GM23248 (cell line): Measurements from ENCODE around the gene DISP2. TPM values are rescaled to one million over a fixed set of nuclear protein-coding genes. Genes with fewer than 3 reads are reported as not detected.
A peak's percentile ranks its signal among the peaks of the same experiment; 100 is the strongest.

Experiments used
- DNase-seq: peaks from one replicate; pipeline ENCODE4 v3.0.0-alpha.2; 2015
- H2AFZ ChIP-seq: fragments of 200-600 bp; sonication (generic); 2 replicates; pipeline ENCODE4 v1.6.1; 2016; ENCODE audit warnings: antibody characterized with exemption
- H3F3A ChIP-seq: fragments of 200-600 bp; sonication (generic); 2 replicates; pipeline ENCODE4 v1.6.1; 2016; ENCODE audit warnings: mild to moderate bottlenecking, antibody characterized with exemption, mixed run types; ENCODE audit not compliant: insufficient read depth
- H3K27ac ChIP-seq: fragments of 200-600 bp; sonication (generic); 2 replicates; pipeline ENCODE4 v1.5.1; 2016; ENCODE audit warnings: mild to moderate bottlenecking
- H3K27me3 ChIP-seq: fragments of 200-600 bp; sonication (generic); replicated peaks from 2 replicates; pipeline ENCODE4 v1.6.1; 2016; ENCODE audit warnings: mild to moderate bottlenecking; ENCODE audit not compliant: insufficient read depth
- H3K36me3 ChIP-seq: fragments of 200-600 bp; sonication (generic); 2 replicates; pipeline ENCODE4 v1.6.1; 2016; ENCODE audit warnings: low read depth, mild to moderate bottlenecking
- H3K4me1 ChIP-seq: fragments of 200-600 bp; sonication (generic); 2 replicates; pipeline ENCODE4 v1.6.1; 2016; ENCODE audit warnings: mild to moderate bottlenecking; ENCODE audit not compliant: insufficient read depth
- H3K4me2 ChIP-seq: fragments of 200-600 bp; sonication (generic); one replicate; pipeline ENCODE4 v1.6.1; 2016; ENCODE audit warnings: mild to moderate bottlenecking; ENCODE audit not compliant: unreplicated experiment
- H3K4me3 ChIP-seq: fragments of 200-600 bp; sonication (generic); 2 replicates; pipeline ENCODE4 v1.5.1; 2016; ENCODE audit warnings: mild to moderate bottlenecking
- H3K79me2 ChIP-seq: fragments of 200-600 bp; sonication (generic); 2 replicates; pipeline ENCODE4 v1.6.1; 2016; ENCODE audit warnings: mild to moderate bottlenecking; ENCODE audit not compliant: insufficient read depth
- H3K9ac ChIP-seq: fragments of 200-600 bp; sonication (generic); 2 replicates; pipeline ENCODE4 v1.6.1; 2016; ENCODE audit warnings: mild to moderate bottlenecking
- H3K9me2 ChIP-seq: fragments of 200-600 bp; sonication (generic); 2 replicates; pipeline ENCODE4 v1.6.1; 2016; ENCODE audit warnings: mixed run types, mild to moderate bottlenecking, moderate library complexity; ENCODE audit not compliant: insufficient read depth
- H3K9me3 ChIP-seq: fragments of 200-600 bp; sonication (generic); one replicate; pipeline ENCODE4 v1.6.1; 2017; ENCODE audit warnings: low read depth
- H4K20me1 ChIP-seq: fragments of 200-600 bp; sonication (generic); 2 replicates; pipeline ENCODE4 v1.6.0; 2016; ENCODE audit not compliant: insufficient read depth
- EZH2 ChIP-seq: fragments of 200-600 bp; sonication (generic); IDR thresholded peaks from 2 replicates; pipeline ENCODE4 v1.6.1; 2018; ENCODE audit warnings: antibody characterized with exemption, mild to moderate bottlenecking; ENCODE audit not compliant: insufficient read depth, poor library complexity, severe bottlenecking
- EZH2phosphoT487 ChIP-seq: fragments of 200-600 bp; sonication (generic); IDR thresholded peaks from 2 replicates; pipeline ENCODE4 v1.6.1; 2018; ENCODE audit warnings: antibody characterized with exemption, moderate library complexity, mild to moderate bottlenecking, low read depth; ENCODE audit not compliant: insufficient read depth
- WGBS, 2 experiments: methylation state at CpG; one replicate each; pipeline ENCODE4 v1.1.6; 2015 to 2017; ENCODE audit warnings: low lambda C conversion rate in 2 of 2, low coverage in 1 of 2; ENCODE audit errors: missing lambda C conversion rate in 2 of 2; 5-methylcytosine and 5-hydroxymethylcytosine counted together
- in situ Hi-C: fragments of 300-500 bp; cut with MboI; formaldehyde crosslinking; loops from 2 replicates; pipeline ENCODE4 v1.15.0; 2020
- polyA plus RNA-seq: library from polyadenylated mRNA; unstranded; fragments of >200 nt; fragmentation: Nextera tagmentation; extraction: Ambion mirVana; gene quantifications from 2 replicates; pipeline ENCODE4 v1.2.1, GENCODE V29; 2016
- total RNA-seq: library from RNA; depleted of rRNA; stranded (reverse); fragments of >200 nt; shearing (Covaris generic); gene quantifications from 2 replicates; pipeline ENCODE4 v1.2.3, GENCODE V29; 2014

Gene DISP2
- total and polyA plus RNA-seq, 2 experiments from 2014 or later, result 0.11 to 0.51 TPM

- Histone ChIP-seq H2AFZ (no peak overlapping the region), H3K27ac (no peak overlapping the region), H3K79me2 (no peaks in the 10 kb centered on the region), H3K9me3 (no peaks in the 10 kb centered on the region), H3F3A (peaks cover 14% of the 10 kb centered on the region), H3K4me2 (no peak overlapping the region), H3K9me2 (no peaks in the 10 kb centered on the region), H3K9ac (no peak overlapping the region), H3K4me3 (no peak overlapping the region), H4K20me1 (no peaks in the 10 kb centered on the region), H3K36me3 (no peaks in the 10 kb centered on the region), H3K4me1 (peaks cover 27% of the 10 kb centered on the region), H3K27me3 (no peaks in the 10 kb centered on the region)
- 76 to 82% methylated on average over 3 of the region's 3 CpGs for WGBS, 2 experiments
- in situ Hi-C loops, result no loop called here
- no peak for DNase-seq
- TF ChIP-seq EZH2phosphoT487 (no peak), EZH2 (no peak)
These were observed 41.1 kb upstream of the DISP2 start for GRCh38 chr15:40316931-40317330.

GRCh38 chr15:40317580-40317979, 40.4 kb upstream of the DISP2 start:
- Histone ChIP-seq H3K4me2 (no peak overlapping the region), H3K27me3 (no peaks in the 10 kb centered on the region), H4K20me1 (no peaks in the 10 kb centered on the region), H3K4me1 (peaks cover 27% of the 10 kb centered on the region), H3K36me3 (no peaks in the 10 kb centered on the region), H3K27ac (no peak overlapping the region), H3K4me3 (no peak overlapping the region), H2AFZ (no peak overlapping the region), H3K9ac (no peak overlapping the region), H3K9me3 (no peaks in the 10 kb centered on the region), H3K79me2 (no peaks in the 10 kb centered on the region), H3K9me2 (no peaks in the 10 kb centered on the region), H3F3A (peaks cover 15% of the 10 kb centered on the region)
- in situ Hi-C loops, result no loop called here
- WGBS, 2 experiments, result 68 to 74% methylated on average over 4 of the region's 4 CpGs
- no peak for TF ChIP-seq EZH2
- TF ChIP-seq EZH2phosphoT487, result no peak
- no peak for DNase-seq

GRCh38 chr15:40320409-40320808, 37.6 kb upstream of the DISP2 start:
- WGBS, 2 experiments, result 62 to 100% methylated on average over 1 of the region's 1 CpG
- in situ Hi-C loops, result no loop called here
- DNase-seq, result no peak

GRCh38 chr15:40320931-40321371, 37.1 kb upstream of the DISP2 start:
- peaks cover 8% of the 10 kb centered on the region; the same call in 1 of the 2 replicates for H3F3A ChIP-seq
- no peak overlapping the region for H3K4me2 ChIP-seq
- in situ Hi-C loops, result no loop called here
- DNase-seq, result peak; percentile 81
- peaks cover 16% of the 10 kb centered on the region for H3K79me2 ChIP-seq
- H3K4me3 ChIP-seq, result no peak overlapping the region
- H4K20me1 ChIP-seq, result no peaks in the 10 kb centered on the region
- 0 to 6% methylated on average over 2 of the region's 2 CpGs for WGBS, 2 experiments
- H3K36me3 ChIP-seq, result no peaks in the 10 kb centered on the region
- no peak for TF ChIP-seq EZH2
- no peak overlapping the region for H2AFZ ChIP-seq
- H3K9ac ChIP-seq, result no peak overlapping the region
- no peak overlapping the region for H3K27ac ChIP-seq
- H3K9me2 ChIP-seq, result no peaks in the 10 kb centered on the region
- H3K4me1 ChIP-seq, result peaks cover 11% of the 10 kb centered on the region
- H3K9me3 ChIP-seq, result no peaks in the 10 kb centered on the region
- no peaks in the 10 kb centered on the region for H3K27me3 ChIP-seq

More at GRCh38 chr15:40320409-40320808, 37.6 kb upstream of the DISP2 start:
- peaks cover 11% of the 10 kb centered on the region; the same call in 1 of the 2 replicates for H3K79me2 ChIP-seq
- TF ChIP-seq EZH2 (no peak), EZH2phosphoT487 (no peak)
- no peaks in the 10 kb centered on the region for H4K20me1 ChIP-seq
- H3K4me2 ChIP-seq, result no peak overlapping the region
- peaks cover 8% of the 10 kb centered on the region; the same call in 1 of the 2 replicates for H3F3A ChIP-seq
- H3K36me3 ChIP-seq, result no peaks in the 10 kb centered on the region
- H3K4me1 ChIP-seq, result peaks cover 10% of the 10 kb centered on the region
- H3K27ac ChIP-seq, result no peak overlapping the region
- H3K9me3 ChIP-seq, result no peaks in the 10 kb centered on the region
- no peak overlapping the region for H3K4me3 ChIP-seq
- H3K27me3 ChIP-seq, result no peaks in the 10 kb centered on the region
- H3K9ac ChIP-seq, result no peak overlapping the region
- no peak overlapping the region for H2AFZ ChIP-seq
- no peaks in the 10 kb centered on the region for H3K9me2 ChIP-seq
